ENCODE data around the gene ENDOU. TPM values are rescaled to one million over a fixed set of nuclear protein-coding genes. Genes with fewer than 3 reads are reported as not detected.
A peak's percentile ranks its signal among the peaks of the same experiment; 100 is the strongest.

The ENDOU gene
- total RNA-seq, 1 experiment from 2014 or later, result not detected

DNA sequence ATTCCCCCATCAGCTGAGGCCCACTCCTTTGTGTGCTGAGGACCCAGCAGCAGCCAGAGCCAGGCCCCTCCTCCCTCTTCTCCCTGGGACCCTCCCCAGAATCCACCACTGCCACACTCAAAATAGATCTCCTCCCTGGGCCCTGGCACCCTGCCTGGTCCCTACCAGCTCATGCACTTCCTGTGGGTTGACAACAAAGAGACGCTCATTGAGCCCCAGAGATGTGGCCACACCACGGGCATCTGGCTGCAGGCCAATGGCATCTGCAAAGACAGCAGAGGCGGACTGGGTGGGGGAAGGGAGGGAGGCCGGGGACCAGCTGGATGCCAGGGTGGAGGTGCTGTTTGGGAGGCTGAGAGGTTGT lies 16.0 kb upstream of the ENDOU start:
- no peak overlapping the region for H3K4me3 ChIP-seq (replicated peaks in 1 of 2; ENCODE audit: low read depth in 1 of 2, low read length in 2 of 2)
- RAD21 ChIA-PET (ENCODE audit: low non-redundant PET in 1 of 2, low total read pairs in 2 of 2, uncharacterized antibody in 2 of 2, unreplicated experiment in 2 of 2), result interaction anchor here (0.6 to 5.5 kb wide), 11 partner anchors 26 to 455 kb away, joined by 3 to 61 read pairs (median 4); no protein-coding TSS in a partner anchor
- no peaks in the 10 kb centered on the region for H4K20me1 ChIP-seq (ENCODE audit: insufficient read depth)
- TF ChIP-seq, protein P1, sequence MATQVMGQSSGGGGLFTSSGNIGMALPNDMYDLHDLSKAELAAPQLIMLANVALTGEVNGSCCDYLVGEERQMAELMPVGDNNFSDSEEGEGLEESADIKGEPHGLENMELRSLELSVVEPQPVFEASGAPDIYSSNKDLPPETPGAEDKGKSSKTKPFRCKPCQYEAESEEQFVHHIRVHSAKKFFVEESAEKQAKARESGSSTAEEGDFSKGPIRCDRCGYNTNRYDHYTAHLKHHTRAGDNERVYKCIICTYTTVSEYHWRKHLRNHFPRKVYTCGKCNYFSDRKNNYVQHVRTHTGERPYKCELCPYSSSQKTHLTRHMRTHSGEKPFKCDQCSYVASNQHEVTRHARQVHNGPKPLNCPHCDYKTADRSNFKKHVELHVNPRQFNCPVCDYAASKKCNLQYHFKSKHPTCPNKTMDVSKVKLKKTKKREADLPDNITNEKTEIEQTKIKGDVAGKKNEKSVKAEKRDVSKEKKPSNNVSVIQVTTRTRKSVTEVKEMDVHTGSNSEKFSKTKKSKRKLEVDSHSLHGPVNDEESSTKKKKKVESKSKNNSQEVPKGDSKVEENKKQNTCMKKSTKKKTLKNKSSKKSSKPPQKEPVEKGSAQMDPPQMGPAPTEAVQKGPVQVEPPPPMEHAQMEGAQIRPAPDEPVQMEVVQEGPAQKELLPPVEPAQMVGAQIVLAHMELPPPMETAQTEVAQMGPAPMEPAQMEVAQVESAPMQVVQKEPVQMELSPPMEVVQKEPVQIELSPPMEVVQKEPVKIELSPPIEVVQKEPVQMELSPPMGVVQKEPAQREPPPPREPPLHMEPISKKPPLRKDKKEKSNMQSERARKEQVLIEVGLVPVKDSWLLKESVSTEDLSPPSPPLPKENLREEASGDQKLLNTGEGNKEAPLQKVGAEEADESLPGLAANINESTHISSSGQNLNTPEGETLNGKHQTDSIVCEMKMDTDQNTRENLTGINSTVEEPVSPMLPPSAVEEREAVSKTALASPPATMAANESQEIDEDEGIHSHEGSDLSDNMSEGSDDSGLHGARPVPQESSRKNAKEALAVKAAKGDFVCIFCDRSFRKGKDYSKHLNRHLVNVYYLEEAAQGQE (IDR thresholded peaks at IDR 0.05; ENCODE audit: low read depth), result no peak
- TF ChIP-seq, protein P2, sequence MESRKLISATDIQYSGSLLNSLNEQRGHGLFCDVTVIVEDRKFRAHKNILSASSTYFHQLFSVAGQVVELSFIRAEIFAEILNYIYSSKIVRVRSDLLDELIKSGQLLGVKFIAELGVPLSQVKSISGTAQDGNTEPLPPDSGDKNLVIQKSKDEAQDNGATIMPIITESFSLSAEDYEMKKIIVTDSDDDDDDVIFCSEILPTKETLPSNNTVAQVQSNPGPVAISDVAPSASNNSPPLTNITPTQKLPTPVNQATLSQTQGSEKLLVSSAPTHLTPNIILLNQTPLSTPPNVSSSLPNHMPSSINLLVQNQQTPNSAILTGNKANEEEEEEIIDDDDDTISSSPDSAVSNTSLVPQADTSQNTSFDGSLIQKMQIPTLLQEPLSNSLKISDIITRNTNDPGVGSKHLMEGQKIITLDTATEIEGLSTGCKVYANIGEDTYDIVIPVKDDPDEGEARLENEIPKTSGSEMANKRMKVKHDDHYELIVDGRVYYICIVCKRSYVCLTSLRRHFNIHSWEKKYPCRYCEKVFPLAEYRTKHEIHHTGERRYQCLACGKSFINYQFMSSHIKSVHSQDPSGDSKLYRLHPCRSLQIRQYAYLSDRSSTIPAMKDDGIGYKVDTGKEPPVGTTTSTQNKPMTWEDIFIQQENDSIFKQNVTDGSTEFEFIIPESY (IDR thresholded peaks at IDR 0.05; ENCODE audit: extremely low read depth, insufficient replicate concordance, low read length), result no peak
- TF ChIP-seq, protein P3, sequence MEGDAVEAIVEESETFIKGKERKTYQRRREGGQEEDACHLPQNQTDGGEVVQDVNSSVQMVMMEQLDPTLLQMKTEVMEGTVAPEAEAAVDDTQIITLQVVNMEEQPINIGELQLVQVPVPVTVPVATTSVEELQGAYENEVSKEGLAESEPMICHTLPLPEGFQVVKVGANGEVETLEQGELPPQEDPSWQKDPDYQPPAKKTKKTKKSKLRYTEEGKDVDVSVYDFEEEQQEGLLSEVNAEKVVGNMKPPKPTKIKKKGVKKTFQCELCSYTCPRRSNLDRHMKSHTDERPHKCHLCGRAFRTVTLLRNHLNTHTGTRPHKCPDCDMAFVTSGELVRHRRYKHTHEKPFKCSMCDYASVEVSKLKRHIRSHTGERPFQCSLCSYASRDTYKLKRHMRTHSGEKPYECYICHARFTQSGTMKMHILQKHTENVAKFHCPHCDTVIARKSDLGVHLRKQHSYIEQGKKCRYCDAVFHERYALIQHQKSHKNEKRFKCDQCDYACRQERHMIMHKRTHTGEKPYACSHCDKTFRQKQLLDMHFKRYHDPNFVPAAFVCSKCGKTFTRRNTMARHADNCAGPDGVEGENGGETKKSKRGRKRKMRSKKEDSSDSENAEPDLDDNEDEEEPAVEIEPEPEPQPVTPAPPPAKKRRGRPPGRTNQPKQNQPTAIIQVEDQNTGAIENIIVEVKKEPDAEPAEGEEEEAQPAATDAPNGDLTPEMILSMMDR (IDR thresholded peaks at IDR 0.05 in 2 of 3, conservative IDR thresholded peaks at IDR 0.05 in 1 of 3; ENCODE audit: borderline replicate concordance in 1 of 3, insufficient read depth in 1 of 3, low read depth in 2 of 3, low read length in 2 of 3), result no peak
- no peak for TF ChIP-seq EZH2 (IDR thresholded peaks at IDR 0.05)
- TF ChIP-seq EZH2phosphoT487 (IDR thresholded peaks at IDR 0.05; ENCODE audit: borderline replicate concordance), result no peak
- no peak for TF ChIP-seq FOSL1 (IDR thresholded peaks at IDR 0.05; ENCODE audit: low read depth)
- TF ChIP-seq POLR2AphosphoS5 (IDR thresholded peaks at IDR 0.05; ENCODE audit: low read depth, low read length), result 0 out of 2 replicates have a peak, but pooled peaks have one; percentile 28
- no peak for TF ChIP-seq CEBPB (IDR thresholded peaks at IDR 0.05; ENCODE audit: low read depth)
- no peak for TF ChIP-seq RAD21 (IDR thresholded peaks at IDR 0.05; ENCODE audit: low read depth)
- peak; percentile 77 for TF ChIP-seq TCF7L2 (IDR thresholded peaks at IDR 0.05; ENCODE audit: borderline replicate concordance, extremely low read depth, insufficient read depth, insufficient read length)
- intact Hi-C loops (cut with micrococcal nuclease), result no loop called here
- CTCF ChIA-PET, result interaction anchor here (0.7 to 6.2 kb wide), 13 partner anchors 9 to 465 kb away, joined by 3 to 197 read pairs (median 5); partner anchors contain the start of genes HDAC7, RAPGEF3 and SLC48A1
- no peaks in the 10 kb centered on the region for H3K36me3 ChIP-seq (ENCODE audit: control insufficient read depth in 1 of 2, insufficient read depth in 2 of 2, low read length in 2 of 2)
- no peaks in the 10 kb centered on the region for H3K27me3 ChIP-seq (ENCODE audit: insufficient read depth, low read length)
- DNase-seq (ENCODE audit: low read depth, low spot score) (peak; percentile 27), ATAC-seq (peak; percentile 39)
- no peak overlapping the region for H2AFZ ChIP-seq (ENCODE audit: low read depth, low read length, poor library complexity, severe bottlenecking)
- no peak overlapping the region for H3K27ac ChIP-seq (ENCODE audit: low read depth, low read length)
- no peak overlapping the region for H3K9ac ChIP-seq (ENCODE audit: low read length)
- no peaks in the 10 kb centered on the region for H3K79me2 ChIP-seq (ENCODE audit: insufficient read depth, low read length)
- no peaks in the 10 kb centered on the region for H3K9me2 ChIP-seq (ENCODE audit: insufficient read depth)
- peaks cover 29 to 44% of the 10 kb centered on the region in 2 experiments for H3K4me1 ChIP-seq (ENCODE audit: control insufficient read depth in 1 of 2, insufficient read depth in 2 of 2, low read length in 2 of 2)
- peak overlapping the region; percentile 47 for H3K4me2 ChIP-seq (ENCODE audit: low read length)
- H3K9me3 ChIP-seq (ENCODE audit: control insufficient read depth in 1 of 2, insufficient read depth in 1 of 2, low read depth in 1 of 2, low read length in 2 of 2), result no peaks in the 10 kb centered on the region
- no TSS peak for BruUV-seq (replicated peaks)
- POLR2A ChIA-PET, result interaction anchor here (1.2 to 1.6 kb wide), 2 partner anchors 26 to 99 kb away, joined by 3 to 4 read pairs; no protein-coding TSS in a partner anchor
